GM23338 (cell line): ENCODE results near the gene CTNNA2. TPM values are rescaled to one million over a fixed set of nuclear protein-coding genes. Genes with fewer than 3 reads are reported as not detected.

Source experiments
- ATAC-seq: fragments of 200-7000 bp; cut with Tn5 transposase; 3 replicates; pipeline ENCODE4 v1.9.1; 2020
- DNase-seq: peaks from one replicate; pipeline ENCODE4 v3.0.0-alpha.2; 2015; ENCODE audit warnings: low spot score
- H2AFZ ChIP-seq: fragments of 200-600 bp; sonication (generic); 2 replicates; pipeline ENCODE4 v1.8.0; 2016; ENCODE audit warnings: antibody characterized with exemption, mild to moderate bottlenecking, moderate library complexity
- H3F3A ChIP-seq: fragments of 200-600 bp; sonication (generic); replicated peaks from 2 replicates; pipeline ENCODE4 v1.8.0; 2017; ENCODE audit warnings: antibody characterized with exemption, mixed run types, low read depth
- H3K27ac ChIP-seq: fragments of 200-600 bp; sonication (generic); 2 replicates; pipeline ENCODE4 v1.6.1; 2016; ENCODE audit warnings: low read depth
- H3K27me3 ChIP-seq: fragments of 200-600 bp; sonication (generic); 2 replicates; pipeline ENCODE4 v1.8.0; 2016; ENCODE audit warnings: mild to moderate bottlenecking, mixed run types, moderate library complexity; ENCODE audit not compliant: insufficient read depth
- H3K36me3 ChIP-seq: fragments of 200-600 bp; sonication (generic); 2 replicates; pipeline ENCODE4 v1.8.0; 2016; ENCODE audit warnings: mild to moderate bottlenecking; ENCODE audit not compliant: insufficient read depth
- H3K4me1 ChIP-seq: fragments of 200-600 bp; sonication (generic); 2 replicates; pipeline ENCODE4 v1.8.0; 2016; ENCODE audit warnings: mild to moderate bottlenecking, moderate library complexity; ENCODE audit not compliant: insufficient read depth
- H3K4me2 ChIP-seq: fragments of 200-600 bp; sonication (generic); 2 replicates; pipeline ENCODE4 v1.7.1; 2017; ENCODE audit warnings: mixed run types
- H3K4me3 ChIP-seq: fragments of 200-600 bp; sonication (generic); 2 replicates; pipeline ENCODE4 v1.6.1; 2016; ENCODE audit warnings: mixed run types
- H3K79me2 ChIP-seq: fragments of 200-600 bp; sonication (generic); replicated peaks from 2 replicates; pipeline ENCODE4 v1.8.0; 2017; ENCODE audit warnings: mild to moderate bottlenecking; ENCODE audit not compliant: insufficient read depth
- H3K9me2 ChIP-seq: fragments of 200-600 bp; sonication (generic); 2 replicates; pipeline ENCODE4 v1.8.0; 2017; ENCODE audit not compliant: insufficient read depth
- H4K20me1 ChIP-seq: fragments of 200-600 bp; sonication (generic); replicated peaks from 2 replicates; pipeline ENCODE4 v1.8.0; 2017; ENCODE audit warnings: mild to moderate bottlenecking; ENCODE audit not compliant: insufficient read depth
- H3K27ac Mint-ChIP-seq: 2 replicates; pipeline ENCODE4 v1.8.0; 2020; ENCODE audit warnings: inconsistent platforms, mild to moderate bottlenecking, moderate library complexity, mixed read lengths
- H3K27me3 Mint-ChIP-seq: 3 replicates; pipeline ENCODE4 v1.8.0; 2022; ENCODE audit warnings: low read depth, mild to moderate bottlenecking, moderate library complexity, mixed read lengths, inconsistent platforms; ENCODE audit not compliant: insufficient read depth, poor library complexity
- H3K36me3 Mint-ChIP-seq: 3 replicates; pipeline ENCODE4 v1.8.0; 2021; ENCODE audit warnings: low read depth, mild to moderate bottlenecking, inconsistent platforms, moderate library complexity, mixed read lengths
- H3K4me1 Mint-ChIP-seq: 3 replicates; pipeline ENCODE4 v1.8.0; 2020; ENCODE audit warnings: mild to moderate bottlenecking, inconsistent platforms, mixed read lengths
- H3K4me3 Mint-ChIP-seq: 3 replicates; pipeline ENCODE4 v1.8.0; 2021; ENCODE audit warnings: moderate library complexity, mild to moderate bottlenecking, inconsistent platforms, mixed read lengths
- H3K9me3 Mint-ChIP-seq: 3 replicates; pipeline ENCODE4 v1.8.0; 2020; ENCODE audit warnings: moderate library complexity, mild to moderate bottlenecking, inconsistent platforms, mixed read lengths
- CREB1 ChIP-seq: fragments of 250-450 bp; sonication (Bioruptor Pico); IDR thresholded peaks from 2 replicates; pipeline ENCODE4 v1.5.0; 2020; ENCODE audit warnings: low read depth, mild to moderate bottlenecking, moderate library complexity
- ETS1 ChIP-seq: IDR thresholded peaks from 2 replicates; pipeline ENCODE4 v1.6.1; 2016; ENCODE audit warnings: antibody characterized with exemption
- EZH2 ChIP-seq: fragments of 200-600 bp; sonication (generic); IDR thresholded peaks from one replicate; pipeline ENCODE4 v1.8.0; 2017; ENCODE audit warnings: antibody characterized with exemption, mild to moderate bottlenecking, low read depth; ENCODE audit not compliant: unreplicated experiment
- NANOG ChIP-seq: IDR thresholded peaks from 2 replicates; pipeline ENCODE4 v1.6.1; 2016; ENCODE audit warnings: antibody characterized with exemption, borderline replicate concordance
- REST ChIP-seq: IDR thresholded peaks from one replicate; pipeline ENCODE4 v1.6.1; 2018; ENCODE audit warnings: antibody characterized with exemption; ENCODE audit not compliant: unreplicated experiment
- ZNF331 ChIP-seq: fragments of 250-450 bp; sonication (Bioruptor Pico); IDR thresholded peaks from 2 replicates; pipeline ENCODE4 v1.5.0; 2020; ENCODE audit warnings: low read depth, mild to moderate bottlenecking, moderate library complexity
- ZNF462 ChIP-seq: fragments of 250-450 bp; sonication (Bioruptor Pico); IDR thresholded peaks from 2 replicates; pipeline ENCODE4 v1.5.0; 2020; ENCODE audit warnings: mild to moderate bottlenecking, moderate library complexity
- polyA plus RNA-seq: library from polyadenylated mRNA; unstranded; fragments of >200 nt; fragmentation: Nextera tagmentation; extraction: Ambion mirVana; gene quantifications from 2 replicates; pipeline ENCODE4 v1.2.1, GENCODE V29; 2016
- total RNA-seq: library from RNA; depleted of rRNA; stranded (reverse); fragments of >200 nt; shearing (Covaris generic); gene quantifications from 2 replicates; pipeline ENCODE4 v1.2.3, GENCODE V29; 2014

Gene CTNNA2
- total and polyA plus RNA-seq, 2 experiments from 2014 or later = 6.4 to 15.6 TPM

GRCh38 chr2:80568011-80568410 lies 1055.2 kb downstream of the CTNNA2 start (continued):
- TF ChIP-seq ZNF462 (CRISPR knock-in tag) = no peak
- no peak for TF ChIP-seq NANOG

- no peaks in the 10 kb centered on the region for H3F3A ChIP-seq
- H2AFZ ChIP-seq = no peak overlapping the region
- Mint-ChIP-seq H3K27ac (no peak overlapping the region), H3K4me3 (no peak overlapping the region), H3K27me3 (no peaks in the 10 kb centered on the region), H3K9me3 (no peaks in the 10 kb centered on the region), H3K4me1 (no peaks in the 10 kb centered on the region; the same call in 2 of the 3 replicates), H3K36me3 (no peaks in the 10 kb centered on the region)
- H3K27ac ChIP-seq = no peak overlapping the region
- H3K4me3 ChIP-seq = no peak overlapping the region
- H3K4me1 ChIP-seq = no peaks in the 10 kb centered on the region
- DNase-seq = no peak
- no peaks in the 10 kb centered on the region for H3K79me2 ChIP-seq
- no peak for ATAC-seq
- no peaks in the 10 kb centered on the region for H3K36me3 ChIP-seq
- H3K9me2 ChIP-seq = no peaks in the 10 kb centered on the region
- H3K27me3 ChIP-seq = no peaks in the 10 kb centered on the region
- no peak for TF ChIP-seq EZH2
- no peak for TF ChIP-seq REST
- no peak for TF ChIP-seq ZNF331 (CRISPR knock-in tag)
- TF ChIP-seq ETS1 = no peak
- no peak for TF ChIP-seq NANOG
- no peak for TF ChIP-seq CREB1 (CRISPR knock-in tag)
- H3K4me2 ChIP-seq = no peak overlapping the region
- no peaks in the 10 kb centered on the region for H4K20me1 ChIP-seq
Observed at GRCh38 chr2:80573167-80573566, 1060.3 kb downstream of the CTNNA2 start.
